SU-DHL-6 (cell line): ENCODE data around the gene SAMSN1.

Source experiments
- EZH2phosphoT487 ChIP-seq: fragments of 200-600 bp; sonication (generic), shearing (Covaris generic); conservative IDR thresholded peaks from 2 replicates; pipeline ENCODE4 v1.6.1; 2018; ENCODE audit warnings: mild to moderate bottlenecking, antibody characterized with exemption, low read length, moderate library complexity, mixed read lengths
- TF ChIP-seq, protein P1 (sequence below): fragments of 200-600 bp; sonication (generic); IDR thresholded peaks from one replicate; pipeline ENCODE4 v1.5.1; 2017; ENCODE audit warnings: antibody characterized with exemption, mild to moderate bottlenecking, low read length, moderate library complexity; ENCODE audit not compliant: insufficient read depth, poor library complexity, severe bottlenecking

DNA sequence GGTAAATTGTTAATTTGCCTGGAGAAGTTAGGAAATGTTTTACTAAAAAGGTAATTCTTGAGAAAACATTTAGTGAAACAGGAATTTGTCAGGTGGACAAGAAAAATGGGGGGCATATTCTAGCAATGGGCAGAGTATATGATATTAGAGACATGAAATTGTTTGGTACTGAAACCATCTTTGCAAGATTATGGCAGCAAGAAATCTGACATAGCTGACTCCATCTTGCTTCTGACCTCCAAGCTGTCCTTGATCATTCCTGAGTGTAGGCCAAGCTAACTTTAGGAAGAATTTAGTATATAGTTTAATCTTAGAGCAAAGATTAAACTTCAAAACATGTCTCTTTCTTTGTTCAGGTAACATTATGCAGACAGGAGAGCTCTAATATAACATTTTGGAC, 14.0 kb upstream of the SAMSN1 start:
- TF ChIP-seq, protein P1, sequence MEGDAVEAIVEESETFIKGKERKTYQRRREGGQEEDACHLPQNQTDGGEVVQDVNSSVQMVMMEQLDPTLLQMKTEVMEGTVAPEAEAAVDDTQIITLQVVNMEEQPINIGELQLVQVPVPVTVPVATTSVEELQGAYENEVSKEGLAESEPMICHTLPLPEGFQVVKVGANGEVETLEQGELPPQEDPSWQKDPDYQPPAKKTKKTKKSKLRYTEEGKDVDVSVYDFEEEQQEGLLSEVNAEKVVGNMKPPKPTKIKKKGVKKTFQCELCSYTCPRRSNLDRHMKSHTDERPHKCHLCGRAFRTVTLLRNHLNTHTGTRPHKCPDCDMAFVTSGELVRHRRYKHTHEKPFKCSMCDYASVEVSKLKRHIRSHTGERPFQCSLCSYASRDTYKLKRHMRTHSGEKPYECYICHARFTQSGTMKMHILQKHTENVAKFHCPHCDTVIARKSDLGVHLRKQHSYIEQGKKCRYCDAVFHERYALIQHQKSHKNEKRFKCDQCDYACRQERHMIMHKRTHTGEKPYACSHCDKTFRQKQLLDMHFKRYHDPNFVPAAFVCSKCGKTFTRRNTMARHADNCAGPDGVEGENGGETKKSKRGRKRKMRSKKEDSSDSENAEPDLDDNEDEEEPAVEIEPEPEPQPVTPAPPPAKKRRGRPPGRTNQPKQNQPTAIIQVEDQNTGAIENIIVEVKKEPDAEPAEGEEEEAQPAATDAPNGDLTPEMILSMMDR = no peak
- TF ChIP-seq EZH2phosphoT487 = no peak
